GM21786 (cell line): ENCODE results near the gene WNT2B.

Source experiments
- ATAC-seq: cut with Tn5 transposase; IDR thresholded peaks from one replicate; pipeline ENCODE4 v1.9.1; 2021; ENCODE audit not compliant: unreplicated experiment

WNT2B gene

DNA sequence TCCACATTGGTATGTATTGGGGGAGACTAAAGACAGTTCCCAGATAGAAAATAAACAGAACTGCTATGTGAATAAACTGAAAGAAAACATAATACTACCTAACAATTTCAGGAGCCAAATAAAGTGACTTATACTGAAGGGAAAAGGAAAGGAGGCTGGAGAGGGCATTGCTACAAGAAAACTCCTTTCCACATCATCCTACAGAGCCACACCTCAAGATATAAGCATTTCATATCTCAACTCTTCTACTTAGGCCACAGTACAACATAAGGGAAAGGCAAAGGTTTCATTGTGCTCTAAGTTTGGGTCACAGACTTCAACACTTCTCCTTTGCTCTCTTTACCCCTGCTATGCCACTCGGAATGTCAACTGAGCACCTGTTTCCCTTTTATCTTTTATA, 55.3 kb downstream of the WNT2B start:
- no peak for ATAC-seq

GRCh38 chr1:112565800-112566199, 57.0 kb downstream of the WNT2B start:
- no peak for ATAC-seq

- no peak for ATAC-seq
These were observed 66.5 kb downstream of the WNT2B start for GRCh38 chr1:112575154-112575804.

- no peak for ATAC-seq
These were observed 67.5 kb downstream of the WNT2B start for GRCh38 chr1:112576240-112576639.
